HepG2 (cell line): ENCODE results near the gene JAK1. TPM values are rescaled to one million over a fixed set of nuclear protein-coding genes. Genes with fewer than 3 reads are reported as not detected.

Experiments
- AGO1 ChIP-seq: fragments of 200-400 bp; formaldehyde crosslinking; IDR thresholded peaks from 2 replicates; pipeline ENCODE4 v1.6.1; 2017; ENCODE audit warnings: mild to moderate bottlenecking, low read depth, low read length, moderate library complexity; ENCODE audit not compliant: poor library complexity, severe bottlenecking
- CEBPB ChIP-seq: IDR thresholded peaks from 2 replicates; pipeline ENCODE4 v1.6.1; 2011; ENCODE audit warnings: low read depth, low read length, improper control_type of control experiment, borderline replicate concordance
- FOXA3 ChIP-seq: IDR thresholded peaks from 2 replicates; pipeline ENCODE4 v1.6.1; 2016; ENCODE audit warnings: missing genetic modification reagents, missing compliant biosample characterization
- FOXM1 ChIP-seq: sonication (generic); formaldehyde crosslinking; IDR thresholded peaks from 2 replicates; pipeline ENCODE4 v1.5.0; 2020; ENCODE audit warnings: missing genetic modification reagents
- HCFC1 ChIP-seq: fragments of 150-350 bp; IDR thresholded peaks from 2 replicates; pipeline ENCODE4 v1.6.1; 2014; ENCODE audit warnings: low read depth, low read length
- HHEX ChIP-seq: IDR thresholded peaks from 2 replicates; pipeline ENCODE4 v1.6.1; 2016; ENCODE audit warnings: control low read depth
- HNRNPLL ChIP-seq: fragments of 200-400 bp; formaldehyde crosslinking; IDR thresholded peaks from 2 replicates; pipeline ENCODE4 v1.6.1; 2017; ENCODE audit warnings: mild to moderate bottlenecking, low read depth, low read length; ENCODE audit not compliant: poor library complexity, severe bottlenecking
- HOXD1 ChIP-seq: sonication (generic); formaldehyde crosslinking; IDR thresholded peaks from 2 replicates; pipeline ENCODE4 v1.5.0; 2020; ENCODE audit warnings: missing genetic modification reagents
- NR2C2 ChIP-seq: sonication (generic); formaldehyde crosslinking; IDR thresholded peaks from 2 replicates; pipeline ENCODE4 v1.4.0; 2020; ENCODE audit warnings: missing genetic modification reagents, mild to moderate bottlenecking, moderate library complexity, borderline replicate concordance
- SMARCE1 ChIP-seq: fragments of 450-650 bp; IDR thresholded peaks from 2 replicates; pipeline ENCODE4 v1.6.1; 2017; ENCODE audit warnings: borderline replicate concordance
- ZBTB20 ChIP-seq: sonication (generic); formaldehyde crosslinking; IDR thresholded peaks from 2 replicates; pipeline ENCODE4 v1.8.1; 2023; ENCODE audit warnings: missing genetic modification reagents, low read depth, mild to moderate bottlenecking, borderline replicate concordance
- ZBTB3 ChIP-seq: sonication (generic); formaldehyde crosslinking; IDR thresholded peaks from 2 replicates; pipeline ENCODE4 v1.4.0; 2020; ENCODE audit warnings: low read depth, mild to moderate bottlenecking, moderate library complexity, missing genetic modification reagents, borderline replicate concordance
- ZBTB38 ChIP-seq: sonication (generic); formaldehyde crosslinking; IDR thresholded peaks from 2 replicates; pipeline ENCODE4 v1.5.1; 2020; ENCODE audit warnings: mild to moderate bottlenecking, missing genetic modification reagents
- ZEB1 ChIP-seq: IDR thresholded peaks from 2 replicates; pipeline ENCODE4 v1.6.1; 2012; ENCODE audit warnings: mild to moderate bottlenecking, low read depth, inconsistent platforms; ENCODE audit not compliant: insufficient replicate concordance
- ZMAT5 ChIP-seq: sonication (generic); formaldehyde crosslinking; IDR thresholded peaks from 2 replicates; pipeline ENCODE4 v1.5.0; 2020; ENCODE audit warnings: mild to moderate bottlenecking, low read depth, missing genetic modification reagents, borderline replicate concordance
- ZNF160 ChIP-seq: sonication (generic); formaldehyde crosslinking; IDR thresholded peaks from 2 replicates; pipeline ENCODE4 v1.8.0; 2022; ENCODE audit warnings: mild to moderate bottlenecking, inconsistent platforms, missing genetic modification reagents
- ZNF460 ChIP-seq: sonication (generic); formaldehyde crosslinking; IDR thresholded peaks from 2 replicates; pipeline ENCODE4 v1.5.1; 2020; ENCODE audit warnings: missing genetic modification reagents, mild to moderate bottlenecking, borderline replicate concordance
- ZNF543 ChIP-seq: sonication (generic); formaldehyde crosslinking; IDR thresholded peaks from 2 replicates; pipeline ENCODE4 v1.4.0; 2020; ENCODE audit warnings: mild to moderate bottlenecking, missing genetic modification reagents
- ZNF563 ChIP-seq: sonication (generic); formaldehyde crosslinking; IDR thresholded peaks from 2 replicates; pipeline ENCODE4 v1.8.0; 2022; ENCODE audit warnings: mild to moderate bottlenecking, moderate library complexity, missing genetic modification reagents
- ZNF564 ChIP-seq: sonication (generic); formaldehyde crosslinking; IDR thresholded peaks from 2 replicates; pipeline ENCODE4 v1.8.1; 2023; ENCODE audit warnings: mild to moderate bottlenecking, missing genetic modification reagents
- ZNF891 ChIP-seq: sonication (generic); formaldehyde crosslinking; IDR thresholded peaks from 2 replicates; pipeline ENCODE4 v1.5.0; 2020; ENCODE audit warnings: mild to moderate bottlenecking, missing genetic modification reagents
- polyA plus RNA-seq, 8 experiments: library from polyadenylated mRNA; depleted of rRNA in 3 of 8; stranded (reverse) in 7 of 8; unstranded in 1 of 8; fragments of >200 nt; fragmentation: Illumina TruSeq in 4 of 8; extraction: Trizol in 4 of 8; gene quantifications; 2 replicates each; pipeline versions ENCODE4 v1.2.1 to v1.2.3, GENCODE V29; 2011 to 2016; ENCODE audit warnings: low read depth in 4 of 8, missing spikeins in 1 of 8, mixed read lengths in 1 of 8; ENCODE audit not compliant: insufficient read depth in 1 of 8
- total RNA-seq, 5 experiments: library from RNA; depleted of rRNA; stranded (reverse); fragments of >200 nt; fragmentation: Illumina TruSeq; extraction: Trizol; gene quantifications; 2 replicates each; pipeline ENCODE4 v1.2.3, GENCODE V29; 2016; ENCODE audit warnings: low read depth in 1 of 5
- TF ChIP-seq, protein P1 (sequence below), 2 experiments: sonication (generic) in 1 of 2; formaldehyde crosslinking in 1 of 2; IDR thresholded peaks; 2 replicates each; pipeline versions ENCODE4 v1.5.1 to v1.6.1; 2011 to 2020; ENCODE audit warnings: borderline replicate concordance in 1 of 2, low read depth in 1 of 2, low read length in 1 of 2, mild to moderate bottlenecking in 1 of 2, missing genetic modification reagents in 1 of 2, moderate library complexity in 1 of 2
- TF ChIP-seq, protein P2 (sequence below), 2 experiments: IDR thresholded peaks; 2 replicates each; pipeline ENCODE4 v1.6.1; 2011 to 2012; ENCODE audit warnings: low read length in 2 of 2, borderline replicate concordance in 1 of 2, low read depth in 1 of 2, mild to moderate bottlenecking in 1 of 2, moderate library complexity in 1 of 2

Gene JAK1
- total and polyA plus RNA-seq, 2 of the 13 experiments (the other 11 are each of a cell fraction or from before 2014, with no cell fraction given) = 23.9 to 42.4 TPM

DNA sequence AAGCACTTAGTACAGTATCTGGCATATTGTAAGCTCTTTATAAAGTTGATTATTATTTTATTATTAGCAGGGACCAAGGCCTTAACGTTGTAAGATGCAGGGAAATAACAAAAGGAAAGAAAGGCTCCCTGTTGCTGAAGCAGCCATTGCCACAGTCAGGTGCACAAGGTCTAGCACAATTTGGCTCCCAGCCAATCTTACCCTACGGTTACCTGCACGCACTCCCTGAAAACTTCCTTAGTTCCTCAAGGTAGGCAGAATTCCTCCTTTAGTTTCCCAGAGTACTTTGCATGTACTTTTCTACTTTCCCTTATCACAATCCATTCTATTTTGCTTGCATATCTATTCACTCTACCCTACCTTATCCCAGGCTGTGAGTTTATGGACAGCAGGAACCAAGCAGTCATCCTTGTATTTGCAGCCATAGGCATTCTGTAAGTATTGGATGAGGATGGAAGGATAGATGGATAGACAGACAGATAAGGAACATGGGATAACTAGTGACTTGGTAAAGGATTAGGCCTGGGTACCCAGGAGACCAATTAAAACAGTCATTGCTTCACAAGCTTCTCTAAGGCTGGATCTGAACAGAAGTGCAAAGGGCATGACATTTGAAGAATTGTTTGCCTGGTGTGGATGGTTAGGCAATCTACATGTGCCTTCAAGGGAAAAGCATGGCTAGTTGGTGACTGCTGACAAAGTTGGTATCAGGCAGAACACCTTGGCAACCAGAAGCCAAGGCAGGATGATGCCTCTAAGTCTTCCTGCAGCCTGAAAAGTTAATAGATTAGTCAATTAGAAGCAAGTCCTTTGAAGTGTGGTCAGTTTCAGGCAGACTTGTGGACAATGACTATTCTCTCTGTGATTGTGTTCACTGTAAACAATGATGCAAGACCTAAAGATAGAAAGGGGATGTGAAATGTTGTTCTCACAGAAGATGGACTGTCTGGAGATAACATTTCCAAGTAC, 20.8 kb upstream of the JAK1 start (continued):
- TF ChIP-seq CEBPB (peak; percentile 88), ZBTB3 (CRISPR knock-in tag) (no peak), ZMAT5 (no peak), ZNF564 (CRISPR knock-in tag) (no peak), FOXA3 (CRISPR knock-in tag) (peak; percentile 97), HNRNPLL (no peak), ZBTB20 (CRISPR knock-in tag) (no peak), ZBTB38 (CRISPR knock-in tag) (no peak), HOXD1 (0 out of 2 replicates have a peak, but pooled peaks have one; percentile 50), ZNF543 (CRISPR knock-in tag) (no peak), HHEX (CRISPR knock-in tag) (peak; percentile 80), ZNF563 (no peak), ZNF460 (CRISPR knock-in tag) (no peak), NR2C2 (CRISPR knock-in tag) (peak; percentile 45; the same call in 1 of the 2 replicates), SMARCE1 (no peak), AGO1 (no peak), FOXM1 (no peak), ZNF160 (CRISPR knock-in tag) (no peak), HCFC1 (no peak), ZEB1 (peak; percentile 31), ZNF891 (CRISPR knock-in tag) (no peak)
- TF ChIP-seq, protein P1, sequence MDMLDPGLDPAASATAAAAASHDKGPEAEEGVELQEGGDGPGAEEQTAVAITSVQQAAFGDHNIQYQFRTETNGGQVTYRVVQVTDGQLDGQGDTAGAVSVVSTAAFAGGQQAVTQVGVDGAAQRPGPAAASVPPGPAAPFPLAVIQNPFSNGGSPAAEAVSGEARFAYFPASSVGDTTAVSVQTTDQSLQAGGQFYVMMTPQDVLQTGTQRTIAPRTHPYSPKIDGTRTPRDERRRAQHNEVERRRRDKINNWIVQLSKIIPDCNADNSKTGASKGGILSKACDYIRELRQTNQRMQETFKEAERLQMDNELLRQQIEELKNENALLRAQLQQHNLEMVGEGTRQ (IDR thresholded peaks at IDR 0.05; ENCODE audit: low read depth, low read length) = no peak
- TF ChIP-seq, protein P1 (CRISPR knock-in tag; IDR thresholded peaks at IDR 0.05; ENCODE audit: borderline replicate concordance) = no peak
- TF ChIP-seq, protein P2, sequence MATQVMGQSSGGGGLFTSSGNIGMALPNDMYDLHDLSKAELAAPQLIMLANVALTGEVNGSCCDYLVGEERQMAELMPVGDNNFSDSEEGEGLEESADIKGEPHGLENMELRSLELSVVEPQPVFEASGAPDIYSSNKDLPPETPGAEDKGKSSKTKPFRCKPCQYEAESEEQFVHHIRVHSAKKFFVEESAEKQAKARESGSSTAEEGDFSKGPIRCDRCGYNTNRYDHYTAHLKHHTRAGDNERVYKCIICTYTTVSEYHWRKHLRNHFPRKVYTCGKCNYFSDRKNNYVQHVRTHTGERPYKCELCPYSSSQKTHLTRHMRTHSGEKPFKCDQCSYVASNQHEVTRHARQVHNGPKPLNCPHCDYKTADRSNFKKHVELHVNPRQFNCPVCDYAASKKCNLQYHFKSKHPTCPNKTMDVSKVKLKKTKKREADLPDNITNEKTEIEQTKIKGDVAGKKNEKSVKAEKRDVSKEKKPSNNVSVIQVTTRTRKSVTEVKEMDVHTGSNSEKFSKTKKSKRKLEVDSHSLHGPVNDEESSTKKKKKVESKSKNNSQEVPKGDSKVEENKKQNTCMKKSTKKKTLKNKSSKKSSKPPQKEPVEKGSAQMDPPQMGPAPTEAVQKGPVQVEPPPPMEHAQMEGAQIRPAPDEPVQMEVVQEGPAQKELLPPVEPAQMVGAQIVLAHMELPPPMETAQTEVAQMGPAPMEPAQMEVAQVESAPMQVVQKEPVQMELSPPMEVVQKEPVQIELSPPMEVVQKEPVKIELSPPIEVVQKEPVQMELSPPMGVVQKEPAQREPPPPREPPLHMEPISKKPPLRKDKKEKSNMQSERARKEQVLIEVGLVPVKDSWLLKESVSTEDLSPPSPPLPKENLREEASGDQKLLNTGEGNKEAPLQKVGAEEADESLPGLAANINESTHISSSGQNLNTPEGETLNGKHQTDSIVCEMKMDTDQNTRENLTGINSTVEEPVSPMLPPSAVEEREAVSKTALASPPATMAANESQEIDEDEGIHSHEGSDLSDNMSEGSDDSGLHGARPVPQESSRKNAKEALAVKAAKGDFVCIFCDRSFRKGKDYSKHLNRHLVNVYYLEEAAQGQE (IDR thresholded peaks at IDR 0.05; ENCODE audit: borderline replicate concordance in 1 of 2, low read depth in 1 of 2, low read length in 2 of 2) = 0 out of 4 replicates have a peak, but pooled peaks of 1 of the 2 experiments have one; percentile 8
